Stimulated activated CD8-positive, alpha-beta memory T cell treated with anti-CD3 and anti-CD28 coated beads, Interleukin-4, amount 100 ng/mL, for 1 hour (primary cell): ENCODE data around the gene PLPP4.

ENCODE experiments used
- DNase-seq, 2 donors: peaks; one replicate each; pipeline ENCODE4 v3.0.0-alpha.2; 2020; ENCODE audit warnings: low read depth in 2 of 2, low spot score in 1 of 2

The PLPP4 gene

GRCh38 chr10:120516426-120516825 lies 59.4 kb downstream of the PLPP4 start:
- no peak for DNase-seq

GRCh38 chr10:120517196-120517595 lies 60.2 kb downstream of the PLPP4 start:
- DNase-seq, result no peak

- DNase-seq, result no peak
Measured at GRCh38 chr10:120517881-120518484, 61.0 kb downstream of the PLPP4 start.

- no peak for DNase-seq
Measured at GRCh38 chr10:120521880-120522279, 64.9 kb downstream of the PLPP4 start.

GRCh38 chr10:120527691-120528090 lies 70.7 kb downstream of the PLPP4 start:
- DNase-seq, result no peak

- no peak for DNase-seq
Measured at GRCh38 chr10:120530699-120531098, 73.7 kb downstream of the PLPP4 start.

- DNase-seq, result no peak
Measured at GRCh38 chr10:120538091-120538490, 81.1 kb downstream of the PLPP4 start.

- DNase-seq, result no peak
Measured at GRCh38 chr10:120539076-120539475, 82.0 kb downstream of the PLPP4 start.

- no peak for DNase-seq
Measured at GRCh38 chr10:120540486-120540885, 83.5 kb downstream of the PLPP4 start.

GRCh38 chr10:120541984-120542383 lies 85.0 kb downstream of the PLPP4 start:
- no peak for DNase-seq

- DNase-seq, result no peak
Measured at GRCh38 chr10:120542591-120542990, 85.6 kb downstream of the PLPP4 start.

GRCh38 chr10:120543291-120543690 lies 86.3 kb downstream of the PLPP4 start:
- DNase-seq, result no peak

GRCh38 chr10:120548210-120548609 lies 91.2 kb downstream of the PLPP4 start:
- no peak for DNase-seq

- DNase-seq, result no peak
Measured at GRCh38 chr10:120552262-120552661, 95.2 kb downstream of the PLPP4 start.

GRCh38 chr10:120553911-120554310 lies 96.9 kb downstream of the PLPP4 start:
- DNase-seq, result no peak

GRCh38 chr10:120555436-120555835 lies 98.4 kb downstream of the PLPP4 start:
- no peak for DNase-seq

GRCh38 chr10:120555842-120556532 lies 99.0 kb downstream of the PLPP4 start:
- no peak for DNase-seq

- no peak for DNase-seq
Measured at GRCh38 chr10:120557311-120557710, 100.3 kb downstream of the PLPP4 start.

- DNase-seq, result no peak
Measured at GRCh38 chr10:120559800-120560199, 102.8 kb downstream of the PLPP4 start.

GRCh38 chr10:120562956-120563355 lies 105.9 kb downstream of the PLPP4 start:
- no peak for DNase-seq

- DNase-seq, result no peak
Measured at GRCh38 chr10:120570418-120570817, 113.4 kb downstream of the PLPP4 start.

- DNase-seq, result no peak
Measured at GRCh38 chr10:120571266-120571665, 114.2 kb downstream of the PLPP4 start.

GRCh38 chr10:120572307-120572706 lies 115.3 kb downstream of the PLPP4 start:
- DNase-seq, result no peak
